Neuronal stem cell (in vitro differentiated cells): ENCODE results near the gene HNRNPR.

Source experiments
- DNase-seq: peaks from one replicate; pipeline ENCODE4 v3.0.0-alpha.2; 2013; ENCODE audit warnings: low spot score
- H2AFZ ChIP-seq: one replicate; pipeline ENCODE4 v1.6.1; 2013; ENCODE audit warnings: mild to moderate bottlenecking, low read length, inconsistent platforms
- H2AK5ac ChIP-seq: 2 replicates; pipeline ENCODE4 v1.6.1; 2013; ENCODE audit warnings: low read depth, mild to moderate bottlenecking, inconsistent platforms, low read length, moderate library complexity, mixed read lengths
- H2BK120ac ChIP-seq: 2 replicates; pipeline ENCODE4 v1.6.1; 2013; ENCODE audit warnings: low read depth, mild to moderate bottlenecking, inconsistent platforms, low read length, moderate library complexity, mixed read lengths
- H2BK12ac ChIP-seq: one replicate; pipeline ENCODE4 v1.6.1; 2013; ENCODE audit warnings: low read length, inconsistent platforms
- H2BK15ac ChIP-seq: 2 replicates; pipeline ENCODE4 v1.6.1; 2013; ENCODE audit warnings: mild to moderate bottlenecking, low read length, inconsistent platforms, mixed read lengths
- H2BK5ac ChIP-seq: one replicate; pipeline ENCODE4 v1.6.1; 2013; ENCODE audit warnings: inconsistent platforms, mild to moderate bottlenecking, low read length, moderate library complexity
- H3K14ac ChIP-seq: one replicate; pipeline ENCODE4 v1.6.1; 2013; ENCODE audit warnings: low read length, inconsistent platforms
- H3K18ac ChIP-seq: 2 replicates; pipeline ENCODE4 v1.6.1; 2013; ENCODE audit warnings: low read length, inconsistent platforms
- H3K23ac ChIP-seq: 2 replicates; pipeline ENCODE4 v1.6.1; 2013; ENCODE audit warnings: low read depth, mild to moderate bottlenecking, mixed read lengths, low read length, inconsistent platforms; ENCODE audit not compliant: poor library complexity
- H3K27ac ChIP-seq: replicated peaks from 3 replicates; pipeline ENCODE4 v1.5.1; 2013; ENCODE audit warnings: low read length, inconsistent platforms
- H3K27me3 ChIP-seq, 3 experiments: 2 replicates each; pipeline ENCODE4 v1.6.1; 2013; ENCODE audit warnings: low read length in 3 of 3, mild to moderate bottlenecking in 2 of 3, inconsistent platforms in 1 of 3, low read depth in 1 of 3, mixed read lengths in 1 of 3, moderate library complexity in 1 of 3; ENCODE audit not compliant: control insufficient read depth in 3 of 3, insufficient read depth in 3 of 3
- H3K36me3 ChIP-seq, 2 donors: replicated peaks in 1 of 2; 2 replicates each; pipeline ENCODE4 v1.6.1; 2013; ENCODE audit warnings: low read length in 2 of 2; ENCODE audit not compliant: control insufficient read depth in 2 of 2, insufficient read depth in 2 of 2
- H3K4ac ChIP-seq: 2 replicates; pipeline ENCODE4 v1.6.1; 2013; ENCODE audit warnings: inconsistent platforms, mild to moderate bottlenecking, low read length, moderate library complexity
- H3K4me1 ChIP-seq, 2 donors: 1 replicate in 1 of 2; 2 replicates in 1 of 2; pipeline ENCODE4 v1.6.1; 2013; ENCODE audit warnings: low read length in 2 of 2, low read depth in 1 of 2; ENCODE audit not compliant: control insufficient read depth in 2 of 2, insufficient read depth in 1 of 2
- H3K4me2 ChIP-seq: one replicate; pipeline ENCODE4 v1.6.1; 2013; ENCODE audit warnings: mild to moderate bottlenecking, low read length, inconsistent platforms; ENCODE audit not compliant: insufficient read depth, poor library complexity, severe bottlenecking
- H3K4me3 ChIP-seq, 2 donors: 2 replicates each; pipeline ENCODE4 v1.5.1; 2013; ENCODE audit warnings: low read length in 2 of 2, mild to moderate bottlenecking in 2 of 2, inconsistent platforms in 1 of 2, moderate library complexity in 1 of 2
- H3K79me1 ChIP-seq: one replicate; pipeline ENCODE4 v1.6.1; 2013; ENCODE audit warnings: low read depth, mild to moderate bottlenecking, inconsistent platforms, low read length, moderate library complexity
- H3K9ac ChIP-seq: one replicate; pipeline ENCODE4 v1.6.1; 2013; ENCODE audit warnings: mild to moderate bottlenecking, low read depth, low read length, inconsistent platforms; ENCODE audit not compliant: poor library complexity
- H3K9me3 ChIP-seq, 2 donors: replicated peaks in 1 of 2; 2 replicates each; pipeline versions ENCODE3 to v1.6.1; 2013; ENCODE audit warnings: low read length in 2 of 2, mild to moderate bottlenecking in 2 of 2, inconsistent platforms in 1 of 2, low read depth in 1 of 2, mixed read lengths in 1 of 2, moderate library complexity in 1 of 2; ENCODE audit not compliant: control insufficient read depth in 2 of 2, insufficient read depth in 1 of 2
- H4K8ac ChIP-seq: one replicate; pipeline ENCODE4 v1.6.1; 2013; ENCODE audit warnings: low read depth, mild to moderate bottlenecking, inconsistent platforms, low read length, moderate library complexity
- H4K91ac ChIP-seq: one replicate; pipeline ENCODE4 v1.6.1; 2013; ENCODE audit warnings: low read length, low read depth, mild to moderate bottlenecking, inconsistent platforms; ENCODE audit not compliant: poor library complexity
- WGBS, 2 donors: extraction: QIAGEN DNeasy Blood & Tissue Kit; methylation state at CpG; one replicate each; pipeline ENCODE4 v1.1.7; 2013; ENCODE audit warnings: missing lambda C conversion rate in 2 of 2, mixed read lengths in 1 of 2; ENCODE audit not compliant: insufficient read length in 2 of 2, insufficient replicate concordance in 1 of 2; ENCODE audit errors: extremely low coverage in 2 of 2; 5-methylcytosine and 5-hydroxymethylcytosine counted together

The HNRNPR gene

DNA sequence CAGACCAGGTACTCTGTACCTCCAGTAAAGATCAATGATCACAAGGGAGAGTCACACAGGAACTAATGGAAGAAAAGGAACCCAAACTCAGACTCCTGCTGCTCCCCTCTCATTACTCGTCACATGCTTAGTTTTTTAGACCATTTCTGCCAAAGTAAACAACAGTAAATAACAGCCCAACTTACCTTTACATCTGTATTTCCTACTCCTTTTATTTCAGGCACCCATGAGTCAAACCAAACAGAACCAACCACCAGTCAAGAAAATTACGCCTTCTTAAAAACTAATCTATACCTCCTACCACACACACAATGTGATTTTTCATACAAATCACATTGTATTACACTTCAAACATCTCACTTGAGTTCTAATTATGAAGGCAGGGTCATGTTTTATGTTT is 65.4 kb downstream of the HNRNPR start:
- H2BK5ac ChIP-seq: no peak overlapping the region
- H3K4me1 ChIP-seq: peaks cover 0 to 1% of the 10 kb centered on the region in 2 donors
- no peak overlapping the region for H3K18ac ChIP-seq
- H3K4me3 ChIP-seq: no peak overlapping the region
- peaks cover 13 to 49% of the 10 kb centered on the region in 2 donors for H3K36me3 ChIP-seq
- H3K9me3 ChIP-seq: no peaks in the 10 kb centered on the region
- H2BK12ac ChIP-seq: no peak overlapping the region
- WGBS, 2 donors: 100% methylated on average over 1 of the region's 2 CpGs; no CpG with 5 or more reads in 1 of the 2 donors
- no peak for DNase-seq
- H4K8ac ChIP-seq: no peak overlapping the region
- H3K23ac ChIP-seq: no peak overlapping the region
- H3K79me1 ChIP-seq: no peaks in the 10 kb centered on the region
- H4K91ac ChIP-seq: no peak overlapping the region
- no peak overlapping the region for H3K14ac ChIP-seq
- no peak overlapping the region for H3K4ac ChIP-seq
- H2AK5ac ChIP-seq: no peak overlapping the region
- no peak overlapping the region for H2BK15ac ChIP-seq
- H3K27me3 ChIP-seq: no peaks in the 10 kb centered on the region
- no peak overlapping the region for H3K9ac ChIP-seq
- no peak overlapping the region for H2BK120ac ChIP-seq
- no peak overlapping the region for H3K4me2 ChIP-seq
- no peak overlapping the region for H3K27ac ChIP-seq
- no peak overlapping the region for H2AFZ ChIP-seq

DNA sequence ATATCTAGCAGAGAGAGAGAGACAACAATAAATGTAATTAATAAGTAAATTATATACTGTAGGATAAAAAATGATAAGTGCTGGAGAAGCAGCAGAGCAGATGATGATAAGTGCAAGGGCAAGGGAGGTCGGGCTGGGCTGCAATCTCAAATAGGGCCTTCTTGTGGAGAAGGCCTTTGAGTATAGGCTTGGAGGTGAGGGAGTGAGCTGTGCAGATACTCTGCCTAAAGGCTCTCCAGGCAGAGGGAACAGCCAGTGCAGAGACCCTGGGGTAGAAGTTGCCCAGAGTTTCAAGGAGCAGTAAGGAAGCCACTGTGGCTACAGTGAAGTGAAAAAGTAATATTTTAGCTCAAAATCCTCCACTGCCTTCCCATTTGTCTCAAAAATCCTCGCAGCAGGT is 67.6 kb downstream of the HNRNPR start:
- Histone ChIP-seq H2BK5ac (no peak overlapping the region), H3K14ac (no peak overlapping the region), H3K4ac (no peak overlapping the region), H3K4me1 (peaks cover 0 to 1% of the 10 kb centered on the region in 2 donors), H4K8ac (no peak overlapping the region), H2BK12ac (no peak overlapping the region), H3K27me3 (no peaks in the 10 kb centered on the region), H3K4me2 (no peak overlapping the region), H2AFZ (no peak overlapping the region), H3K4me3 (no peak overlapping the region), H3K9me3 (no peaks in the 10 kb centered on the region), H2BK15ac (no peak overlapping the region), H3K18ac (peak overlapping the region; percentile 28), H3K23ac (peak overlapping the region; percentile 80), H2AK5ac (no peak overlapping the region), H2BK120ac (no peak overlapping the region), H3K27ac (no peak overlapping the region), H3K9ac (no peak overlapping the region), H4K91ac (no peak overlapping the region), H3K36me3 (peaks cover 7 to 27% of the 10 kb centered on the region in 2 donors), H3K79me1 (no peaks in the 10 kb centered on the region)
- no peak for DNase-seq
- no CpG with 5 or more reads among the region's 2 CpGs for WGBS, 2 donors

DNA sequence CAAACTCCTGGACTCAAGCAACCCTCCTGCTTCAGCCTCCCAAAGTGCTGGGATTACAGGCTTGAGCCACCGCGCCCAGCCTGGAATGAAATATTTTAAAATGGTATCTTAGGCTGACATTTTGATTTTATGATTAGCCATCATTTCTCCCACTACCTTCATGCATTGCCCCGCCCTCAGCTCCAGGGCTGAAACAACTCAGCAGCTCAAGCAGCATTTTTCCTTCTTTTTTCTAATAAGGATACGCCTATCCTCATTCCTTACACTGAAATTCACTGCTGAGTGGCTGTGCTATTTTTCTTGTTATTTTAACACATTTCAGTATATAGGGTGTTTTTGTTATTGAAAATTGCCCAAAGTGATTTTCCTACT is 70.0 kb downstream of the HNRNPR start:
- H3K27ac ChIP-seq: no peak overlapping the region
- H2BK12ac ChIP-seq: no peak overlapping the region
- H3K4me3 ChIP-seq: no peak overlapping the region
- no peak overlapping the region for H3K9ac ChIP-seq
- H3K18ac ChIP-seq: no peak overlapping the region
- no peak overlapping the region for H2AK5ac ChIP-seq
- no peak overlapping the region for H2BK5ac ChIP-seq
- H2BK120ac ChIP-seq: no peak overlapping the region
- H3K4ac ChIP-seq: no peak overlapping the region
- H3K23ac ChIP-seq: no peak overlapping the region
- H3K27me3 ChIP-seq: no peaks in the 10 kb centered on the region
- no peak overlapping the region for H3K14ac ChIP-seq
- H2BK15ac ChIP-seq: no peak overlapping the region
- no peak overlapping the region for H4K91ac ChIP-seq
- H3K36me3 ChIP-seq: peaks cover 0 to 3% of the 10 kb centered on the region in 2 donors
- H3K79me1 ChIP-seq: no peaks in the 10 kb centered on the region
- no peaks in the 10 kb centered on the region for H3K9me3 ChIP-seq
- no peak overlapping the region for H4K8ac ChIP-seq
- WGBS, 2 donors: no CpG with 5 or more reads among the region's 4 CpGs
- DNase-seq: no peak
- H3K4me1 ChIP-seq: no peaks in the 10 kb centered on the region
- no peak overlapping the region for H2AFZ ChIP-seq
- H3K4me2 ChIP-seq: no peak overlapping the region

- WGBS, 2 donors: no CpG with 5 or more reads among the region's 8 CpGs
- no peaks in the 10 kb centered on the region for H3K9me3 ChIP-seq
- no peak overlapping the region for H3K4me2 ChIP-seq
- H2BK5ac ChIP-seq: no peak overlapping the region
- DNase-seq: no peak
- no peak overlapping the region for H3K27ac ChIP-seq
- H3K23ac ChIP-seq: no peak overlapping the region
- H3K36me3 ChIP-seq: peaks cover 0 to 1% of the 10 kb centered on the region in 2 donors
- no peak overlapping the region for H3K4ac ChIP-seq
- H3K9ac ChIP-seq: no peak overlapping the region
- H3K27me3 ChIP-seq: no peaks in the 10 kb centered on the region
- no peak overlapping the region for H4K8ac ChIP-seq
- no peak overlapping the region for H4K91ac ChIP-seq
- H3K4me3 ChIP-seq: no peak overlapping the region
- H3K4me1 ChIP-seq: no peaks in the 10 kb centered on the region
- no peak overlapping the region for H3K18ac ChIP-seq
- no peak overlapping the region for H2BK120ac ChIP-seq
- no peak overlapping the region for H2BK15ac ChIP-seq
- no peak overlapping the region for H3K14ac ChIP-seq
- H2BK12ac ChIP-seq: no peak overlapping the region
- no peak overlapping the region for H2AK5ac ChIP-seq
- H3K79me1 ChIP-seq: no peaks in the 10 kb centered on the region
- H2AFZ ChIP-seq: no peak overlapping the region
Observed at GRCh38 chr1:23273450-23274133, 70.5 kb downstream of the HNRNPR start.
